Right hindlimb (tissue), 1 donor: Measurements from ENCODE around the gene SCNN1A.

Experiments used
- DNase-seq: peaks from one replicate; pipeline ENCODE4 v3.0.0-alpha.2; 2018

The SCNN1A gene

GRCh38 chr12:6375269-6376078 is at the start of gene SCNN1A:
SCNN1A (minus strand) TSS chr12:6375563; CDS start chr12:6374783, 780 bp downstream.
- DNase-seq = no peak

- DNase-seq = no peak
Measured at GRCh38 chr12:6424866-6425265, 49.5 kb upstream of the SCNN1A start.

- no peak for DNase-seq
Measured at GRCh38 chr12:6424008-6424347, 48.6 kb upstream of the SCNN1A start.

- DNase-seq = peak; percentile 84
Measured at GRCh38 chr12:6423267-6424007, 48.1 kb upstream of the SCNN1A start.

GRCh38 chr12:6420364-6420763 is 45.0 kb upstream of the SCNN1A start:
- no peak for DNase-seq

GRCh38 chr12:6418796-6419195 is 43.4 kb upstream of the SCNN1A start:
- DNase-seq = no peak

- no peak for DNase-seq
Measured at GRCh38 chr12:6416596-6416995, 41.2 kb upstream of the SCNN1A start.

- no peak for DNase-seq
Measured at GRCh38 chr12:6407236-6407954, 32.0 kb upstream of the SCNN1A start.

GRCh38 chr12:6405963-6406362 is 30.6 kb upstream of the SCNN1A start:
- DNase-seq = no peak

- no peak for DNase-seq
Measured at GRCh38 chr12:6404390-6404789, 29.0 kb upstream of the SCNN1A start.

- no peak for DNase-seq
Measured at GRCh38 chr12:6399884-6400644, 24.7 kb upstream of the SCNN1A start.

- DNase-seq = no peak
Measured at GRCh38 chr12:6396031-6396430, 20.7 kb upstream of the SCNN1A start.

- DNase-seq = no peak
Measured at GRCh38 chr12:6394398-6394797, 19.0 kb upstream of the SCNN1A start.

GRCh38 chr12:6393109-6393508 is 17.7 kb upstream of the SCNN1A start:
- DNase-seq = no peak

- DNase-seq = no peak
Measured at GRCh38 chr12:6392504-6392903, 17.1 kb upstream of the SCNN1A start.

- DNase-seq = no peak
Measured at GRCh38 chr12:6391013-6391412, 15.7 kb upstream of the SCNN1A start.

GRCh38 chr12:6390084-6390799 is 14.9 kb upstream of the SCNN1A start:
- no peak for DNase-seq

GRCh38 chr12:6387541-6387940 is 12.2 kb upstream of the SCNN1A start:
- no peak for DNase-seq

GRCh38 chr12:6386491-6386890 is 11.1 kb upstream of the SCNN1A start:
- no peak for DNase-seq

GRCh38 chr12:6386038-6386437 is 10.7 kb upstream of the SCNN1A start:
- no peak for DNase-seq

GRCh38 chr12:6384499-6385436 is 9.4 kb upstream of the SCNN1A start:
- DNase-seq = no peak
